SW480 (cell line): ENCODE data around the gene TDRD5.
"Not testable (repeated sequence)": the region's sequence is repeated elsewhere in the genome, so short reads cannot be mapped to it uniquely, and the experiment has no call there.

ENCODE experiments used
- DNase-seq: peaks from one replicate; pipeline ENCODE4 v3.0.0-alpha.2; 2016; ENCODE audit warnings: low spot score

TDRD5 gene

GRCh38 chr1:179599623-179600249 lies 8.1 kb downstream of the TDRD5 start:
- peak; percentile 54 for DNase-seq

DNA sequence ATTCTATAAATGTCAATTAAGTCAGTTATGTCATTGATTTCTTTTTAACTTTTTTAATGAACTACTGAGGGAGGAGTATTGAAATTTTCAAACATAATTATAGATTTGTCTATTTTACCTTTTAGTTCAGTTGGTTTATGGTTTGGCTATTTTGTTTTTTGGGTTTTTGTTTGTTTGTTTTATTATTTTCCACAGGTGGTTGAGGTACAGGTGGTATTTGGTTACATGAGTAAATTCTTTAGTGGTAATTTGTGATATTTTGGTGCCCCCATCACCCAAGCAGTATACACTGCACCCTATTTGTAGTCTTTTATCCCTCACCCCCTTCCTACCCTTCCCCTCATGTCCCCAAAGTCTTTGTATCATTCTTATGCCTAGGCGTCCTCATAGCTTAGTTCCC lies 9.5 kb downstream of the TDRD5 start:
- no peak for DNase-seq

DNA sequence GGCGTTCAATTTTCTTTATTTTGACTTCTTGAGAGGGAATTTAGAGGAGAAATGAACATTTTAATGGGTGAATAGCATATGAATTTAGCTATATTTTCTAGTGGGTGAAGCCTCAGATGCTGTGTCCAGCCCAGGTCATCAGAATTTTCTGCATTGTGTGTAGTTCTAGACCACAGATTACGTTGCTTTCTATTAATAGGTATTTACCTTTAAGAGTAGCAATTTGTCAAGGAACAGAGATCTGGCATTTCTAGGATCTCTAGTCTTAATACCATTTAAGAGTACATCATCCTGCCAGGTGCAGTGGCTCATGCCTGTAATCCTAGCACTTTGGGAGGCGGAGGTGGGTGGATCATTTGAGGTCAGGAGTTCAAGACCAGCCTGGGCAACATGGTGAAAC lies 20.7 kb downstream of the TDRD5 start:
- DNase-seq = no peak

DNA sequence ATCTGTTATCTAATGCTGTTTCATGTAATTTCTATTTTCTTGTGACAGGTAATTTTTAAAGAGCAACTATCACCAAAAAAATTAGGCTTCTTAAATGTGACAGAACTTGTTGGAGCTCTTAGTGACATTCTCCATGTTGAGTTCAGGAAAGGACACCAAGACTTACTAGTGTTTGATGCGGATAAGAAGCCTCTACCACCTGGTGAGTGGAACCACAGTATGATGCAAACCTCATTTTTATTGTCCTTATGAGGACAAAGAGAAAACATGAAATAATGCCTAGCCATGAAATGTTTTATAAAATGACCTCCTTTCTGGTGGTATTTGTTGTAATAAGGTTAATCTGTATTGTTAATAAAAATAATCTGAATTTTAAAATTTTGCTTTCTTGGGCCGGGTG lies 39.1 kb downstream of the TDRD5 start:
- DNase-seq = no peak

DNA sequence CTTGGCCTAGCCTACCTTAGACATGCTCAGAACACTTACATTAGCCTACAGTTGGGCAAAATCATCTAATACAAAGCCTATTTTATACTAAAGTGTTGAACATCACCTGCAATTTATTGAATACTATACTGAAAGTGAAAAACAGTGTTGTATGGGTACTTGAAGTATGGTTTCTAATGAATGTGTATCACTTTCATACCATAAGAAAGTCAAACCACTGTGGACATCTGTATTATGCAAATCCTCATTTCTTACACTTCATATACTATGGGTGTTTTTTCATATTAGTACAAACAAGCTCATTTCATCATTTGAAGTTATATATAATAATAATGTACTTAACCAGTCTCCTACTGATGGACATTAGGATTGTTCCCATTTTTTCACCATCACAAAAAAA lies 41.2 kb downstream of the TDRD5 start:
- no peak for DNase-seq

DNA sequence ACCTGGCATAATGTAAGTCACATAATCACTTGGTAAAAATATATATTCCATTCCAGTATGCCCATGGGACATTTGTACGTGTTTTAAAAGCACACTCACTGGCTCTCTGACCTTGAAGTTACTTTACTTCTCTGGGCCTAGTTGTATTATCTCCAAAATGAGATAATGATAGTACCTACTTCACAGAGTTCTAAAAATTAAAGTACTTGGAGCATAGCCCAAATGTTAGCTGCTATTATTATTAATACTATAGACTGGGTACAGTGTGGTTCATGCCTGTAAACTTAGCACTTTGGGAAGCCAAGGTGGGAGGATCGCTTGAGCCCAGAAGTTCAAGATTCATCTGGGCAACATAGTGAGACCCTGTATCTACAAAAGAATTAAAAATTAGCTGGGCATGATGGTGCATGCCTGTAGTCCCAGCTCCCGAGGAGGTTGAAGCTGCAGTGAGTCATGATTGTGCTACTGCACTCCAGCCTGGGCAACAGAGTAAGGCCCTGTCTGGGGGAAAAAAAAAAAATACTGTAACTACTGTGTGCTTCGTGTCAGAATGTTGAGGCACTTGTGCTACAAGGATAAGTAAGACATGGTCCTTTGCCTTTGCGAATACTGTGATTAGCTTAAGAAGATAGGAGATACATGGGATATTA lies 45.7 kb downstream of the TDRD5 start:
- no peak for DNase-seq

- no peak for DNase-seq
These were observed 69.4 kb downstream of the TDRD5 start for GRCh38 chr1:179661018-179661417.

- no peak for DNase-seq
These were observed 72.2 kb downstream of the TDRD5 start for GRCh38 chr1:179663810-179664209.

- no peak for DNase-seq
These were observed 86.2 kb downstream of the TDRD5 start for GRCh38 chr1:179677882-179678281.

- DNase-seq = not testable (repeated sequence)
These were observed 102.9 kb downstream of the TDRD5 start for GRCh38 chr1:179694530-179694929.

DNA sequence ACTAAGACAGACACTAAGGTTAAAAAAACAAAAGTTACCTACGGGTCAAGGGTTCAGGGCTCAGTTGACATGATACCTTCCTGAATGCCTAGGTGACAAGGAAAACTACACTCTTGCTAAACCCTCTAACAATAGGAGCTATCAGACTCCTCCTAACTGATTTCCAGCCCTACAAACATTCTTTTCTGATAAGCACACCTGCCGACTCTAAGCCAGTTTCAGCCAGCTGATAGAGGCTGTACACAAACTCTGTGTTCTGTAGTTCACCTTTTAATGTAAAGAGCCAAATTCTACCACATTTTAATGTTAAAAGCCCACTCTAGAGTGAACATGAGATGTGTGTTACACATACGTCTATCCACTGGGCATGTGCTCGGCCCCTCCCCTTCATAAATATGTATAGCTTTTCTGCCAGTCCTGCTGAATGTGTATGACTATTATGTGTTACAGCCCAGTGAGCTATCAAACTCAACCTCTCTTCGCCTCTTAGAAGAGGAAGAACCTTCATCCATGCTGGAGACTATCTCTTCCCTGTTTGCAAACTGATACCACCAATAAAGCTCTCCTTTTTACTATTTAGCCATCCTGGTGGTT lies 111.4 kb downstream of the TDRD5 start:
- no peak for DNase-seq

GRCh38 chr1:179706339-179706941 lies 114.8 kb downstream of the TDRD5 start:
- peak; percentile 51 for DNase-seq

DNA sequence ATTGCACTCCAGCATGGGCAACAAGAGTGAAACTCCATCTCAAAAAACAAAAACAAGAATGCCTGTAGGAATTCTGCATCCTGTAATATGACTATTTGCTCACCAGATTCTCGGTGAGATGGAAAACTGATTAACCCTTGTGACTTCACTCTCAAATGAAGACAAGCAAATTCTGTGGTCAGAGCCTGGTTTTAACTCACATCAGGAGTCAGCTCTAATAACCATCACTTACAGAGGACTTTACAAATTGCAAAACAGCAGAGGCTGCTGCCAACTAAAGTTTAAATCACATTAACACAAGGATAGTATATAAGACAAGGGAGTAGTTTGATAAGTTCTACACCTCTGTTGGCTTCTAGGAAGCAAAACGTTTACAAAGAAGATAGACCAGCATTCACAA lies 115.8 kb downstream of the TDRD5 start:
- DNase-seq = no peak

DNA sequence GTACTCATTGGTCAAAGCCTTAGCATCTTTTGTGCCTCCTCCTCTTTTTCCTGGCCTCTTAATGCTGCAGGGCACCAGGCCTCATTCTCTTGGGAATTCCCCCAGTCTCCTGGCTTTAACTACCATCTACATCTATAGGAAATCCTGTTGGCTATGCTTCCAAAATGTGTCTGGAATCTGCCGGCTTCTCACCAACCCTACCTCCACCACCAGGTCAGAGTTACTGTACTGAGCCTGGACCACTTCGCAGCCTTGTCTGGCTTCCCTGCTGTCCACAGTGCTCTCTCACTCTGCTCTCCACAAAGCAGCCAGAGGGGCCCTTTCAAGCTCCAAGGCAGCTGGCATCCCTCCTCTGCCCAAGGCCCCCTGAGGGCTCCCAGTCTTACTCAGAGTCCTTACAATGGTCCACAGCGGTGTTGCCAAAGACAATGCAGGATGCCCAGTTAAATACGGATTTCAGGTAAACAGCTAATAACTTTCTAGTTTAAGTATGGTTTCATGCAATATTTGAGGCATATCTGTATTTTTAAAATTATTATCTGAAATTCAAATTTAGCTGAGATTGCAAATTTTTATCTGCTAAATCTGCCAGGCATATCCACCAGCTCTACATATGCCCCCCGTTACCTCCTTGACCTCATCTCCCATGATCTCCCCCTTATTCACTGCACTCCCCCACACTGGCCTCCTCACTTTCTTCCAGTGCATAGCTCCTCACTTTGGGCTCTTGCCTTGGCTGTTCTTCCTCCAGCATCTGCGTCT lies 117.0 kb downstream of the TDRD5 start:
- no peak for DNase-seq

DNA sequence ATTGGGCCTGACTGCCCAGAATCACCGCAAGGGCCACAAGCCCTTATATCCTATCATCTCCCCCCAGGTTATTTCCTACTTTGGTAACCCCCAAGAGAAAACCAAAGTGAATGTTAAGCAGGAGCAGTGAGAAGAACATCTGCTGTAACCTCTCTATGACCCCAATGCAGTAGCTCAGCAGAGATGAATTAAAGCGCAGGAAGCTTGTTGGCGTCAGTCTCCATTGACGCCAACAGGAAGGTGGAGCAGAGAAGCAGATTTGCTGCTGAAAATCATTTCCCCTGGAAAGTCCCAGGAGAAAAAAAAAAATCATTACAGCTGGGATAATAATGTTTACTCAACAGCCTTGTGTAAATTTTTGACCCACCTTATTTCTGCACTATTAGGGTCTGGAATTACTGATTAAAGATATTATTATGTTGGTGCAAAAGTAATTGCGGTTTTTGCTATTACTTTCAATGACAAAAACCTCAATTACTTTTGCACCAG lies 118.3 kb downstream of the TDRD5 start:
- no peak for DNase-seq

GRCh38 chr1:179714159-179714558 lies 122.5 kb downstream of the TDRD5 start:
- DNase-seq = no peak

- DNase-seq = no peak
These were observed 123.0 kb downstream of the TDRD5 start for GRCh38 chr1:179714623-179715022.

DNA sequence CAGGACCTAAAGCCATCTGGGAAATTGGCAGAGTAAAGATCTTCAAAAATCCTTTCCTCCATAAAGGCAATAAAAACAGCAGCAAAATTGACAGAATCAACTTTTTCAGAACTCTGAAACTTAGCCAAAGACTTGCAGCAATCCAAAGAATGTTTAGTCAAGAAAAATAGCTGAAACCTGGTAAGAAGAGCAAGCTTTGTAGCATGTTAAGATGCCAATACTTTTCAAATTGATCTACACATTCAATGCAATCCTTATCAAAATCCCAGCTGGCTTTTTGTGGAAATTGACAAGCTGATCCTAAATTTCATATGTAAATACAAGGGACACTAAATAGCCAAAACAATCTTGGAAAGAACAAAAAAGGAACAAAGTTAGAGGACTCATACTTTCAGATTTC lies 127.6 kb downstream of the TDRD5 start:
- DNase-seq = no peak

DNA sequence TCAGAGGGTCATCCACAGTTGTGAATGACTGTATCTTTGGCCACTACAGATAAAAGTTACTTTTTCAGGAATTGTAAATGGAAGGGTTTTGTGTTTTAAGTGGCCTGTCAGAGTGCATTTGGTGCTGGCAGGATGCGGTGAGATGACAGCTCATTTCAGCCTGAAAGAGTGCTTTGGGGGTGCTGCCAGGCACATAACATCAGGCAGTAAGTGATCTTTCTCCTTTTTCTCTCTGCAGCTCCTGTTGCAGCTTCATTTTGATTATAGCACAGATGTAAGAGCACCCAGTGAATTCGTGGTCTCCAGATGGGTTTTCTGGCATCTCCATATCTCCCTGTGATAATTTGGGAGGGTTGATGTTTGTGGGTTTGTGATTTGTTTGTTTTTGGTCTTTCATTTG lies 136.6 kb downstream of the TDRD5 start:
- DNase-seq = no peak

DNA sequence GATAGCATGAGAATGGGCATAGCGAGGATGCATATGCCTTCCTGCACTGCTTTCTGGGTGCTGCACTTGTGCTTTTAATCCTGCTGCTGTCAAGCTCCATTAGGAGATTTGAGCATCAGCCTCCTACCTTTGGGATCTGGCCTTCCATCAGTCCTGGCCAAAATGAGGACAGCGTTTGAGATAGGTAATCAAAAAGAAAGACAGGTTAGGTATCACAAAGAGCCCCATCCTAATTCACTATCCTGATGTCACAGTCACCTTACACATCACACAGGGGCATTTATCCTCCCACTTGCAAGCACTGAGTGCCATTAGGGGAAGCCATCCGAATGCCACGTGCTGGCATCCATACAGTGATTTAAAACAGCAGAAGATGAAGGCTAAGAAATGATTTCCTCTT lies 138.2 kb downstream of the TDRD5 start:
- no peak for DNase-seq

- no peak for DNase-seq
These were observed 140.0 kb downstream of the TDRD5 start for GRCh38 chr1:179731643-179732042.
